B cell (primary cell): ENCODE measurements around the gene MOV10L1. TPM values are rescaled to one million over a fixed set of nuclear protein-coding genes. Genes with fewer than 3 reads are reported as not detected.

Experiments
- ATAC-seq: fragments of 200-7000 bp; cut with Tn5 transposase; one replicate; pipeline ENCODE4 v1.10.0; 2021; ENCODE audit warnings: low read depth, mild to moderate bottlenecking, moderate number of reproducible peaks, moderate library complexity
- CTCF ChIA-PET: fragments of 350-600 bp; sonication (Branson Sonifier 250); formaldehyde crosslinking; loops from one replicate; lab custom pipeline; 2021; ENCODE audit warnings: antibody characterized with exemption, inconsistent platforms; lab: Charles Lee
- POLR2A ChIA-PET: fragments of 350-600 bp; sonication (Branson Sonifier 250); formaldehyde crosslinking; loops from one replicate; lab custom pipeline; 2021; ENCODE audit warnings: antibody characterized with exemption; lab: Charles Lee
- DNase-seq: peaks from one replicate; pipeline ENCODE4 v3.0.0; 2013
- H2AFZ ChIP-seq: 2 replicates; pipeline ENCODE4 v1.6.1; 2012; ENCODE audit warnings: mild to moderate bottlenecking, low read depth, low read length; ENCODE audit not compliant: insufficient read depth, poor library complexity, severe bottlenecking
- H3K27ac ChIP-seq, 2 donors: 1 replicate in 1 of 2; 2 replicates in 1 of 2; pipeline ENCODE4 v1.5.1; 2012 to 2013; ENCODE audit warnings: low read length in 2 of 2, mild to moderate bottlenecking in 2 of 2, moderate library complexity in 1 of 2
- H3K27me3 ChIP-seq, 4 experiments: fragments of 200-600 bp in 1 of 4; sonication (generic) in 1 of 4; replicated peaks in 1 of 4; 1 replicate in 2 of 4; 2 replicates in 2 of 4; pipeline versions ENCODE4 v1.6.1 to v1.7.0; 2013 to 2016; ENCODE audit warnings: low read length in 3 of 4, mild to moderate bottlenecking in 2 of 4, mixed read lengths in 1 of 4, moderate library complexity in 1 of 4; ENCODE audit not compliant: insufficient read depth in 4 of 4, control insufficient read depth in 3 of 4; ENCODE audit errors: control extremely low read depth in 1 of 4
- H3K36me3 ChIP-seq, 2 experiments: replicated peaks in 1 of 2; 1 replicate in 1 of 2; 2 replicates in 1 of 2; pipeline versions ENCODE4 v1.6.1 to v1.7.1; 2013; ENCODE audit warnings: low read length in 1 of 2; ENCODE audit not compliant: insufficient read depth in 2 of 2, control insufficient read depth in 1 of 2; ENCODE audit errors: control extremely low read depth in 1 of 2, extremely low read depth in 1 of 2
- H3K4me1 ChIP-seq, 2 donors: fragments of 200-600 bp in 1 of 2; sonication (generic) in 1 of 2; 1 replicate in 1 of 2; 2 replicates in 1 of 2; pipeline versions ENCODE4 v1.5.1 to v1.6.1; 2013 to 2017; ENCODE audit warnings: low read length in 2 of 2; ENCODE audit not compliant: control insufficient read depth in 2 of 2, insufficient read depth in 2 of 2
- H3K4me2 ChIP-seq: replicated peaks from 2 replicates; pipeline ENCODE3; 2012; ENCODE audit warnings: mild to moderate bottlenecking, low read depth, low read length; ENCODE audit not compliant: poor library complexity, severe bottlenecking
- H3K4me3 ChIP-seq, 5 experiments: fragments of 200-600 bp in 1 of 5; sonication (generic) in 1 of 5; 1 replicate in 3 of 5; 2 replicates in 2 of 5; pipeline versions ENCODE4 v1.5.1 to v1.7.0; 2011 to 2016; ENCODE audit warnings: low read length in 4 of 5, mild to moderate bottlenecking in 4 of 5, low read depth in 2 of 5, control low read depth in 1 of 5, moderate library complexity in 1 of 5; ENCODE audit not compliant: insufficient read depth in 1 of 5; ENCODE audit errors: control extremely low read depth in 1 of 5, extremely low read depth in 1 of 5
- H3K79me2 ChIP-seq: fragments of 200-600 bp; sonication (generic); one replicate; pipeline ENCODE4 v1.6.0; 2016; ENCODE audit warnings: low read length; ENCODE audit not compliant: control insufficient read depth, insufficient read depth
- H3K9ac ChIP-seq: fragments of 200-600 bp; sonication (generic); 2 replicates; pipeline ENCODE4 v1.6.1; 2017; ENCODE audit warnings: mild to moderate bottlenecking, low read length, moderate library complexity
- H3K9me3 ChIP-seq, 3 donors: one replicate each; pipeline versions ENCODE4 v1.6.1 to v1.7.1; 2013; ENCODE audit warnings: low read length in 2 of 3; ENCODE audit not compliant: control insufficient read depth in 2 of 3, insufficient read depth in 1 of 3; ENCODE audit errors: control extremely low read depth in 1 of 3
- H4K20me1 ChIP-seq: 2 replicates; pipeline ENCODE4 v1.6.0; 2012; ENCODE audit warnings: mild to moderate bottlenecking, low read length; ENCODE audit not compliant: insufficient read depth, control insufficient read depth, poor library complexity, severe bottlenecking
- H3K27ac Mint-ChIP-seq: one replicate; pipeline ENCODE4 v1.8.0; 2021; ENCODE audit warnings: mixed read lengths
- H3K27me3 Mint-ChIP-seq: one replicate; pipeline ENCODE4 v1.8.0; 2021; ENCODE audit warnings: mixed read lengths
- H3K4me1 Mint-ChIP-seq: one replicate; pipeline ENCODE4 v1.8.0; 2021; ENCODE audit warnings: mixed read lengths
- H3K4me3 Mint-ChIP-seq: one replicate; pipeline ENCODE4 v1.8.0; 2021; ENCODE audit warnings: mixed read lengths
- H3K9me3 Mint-ChIP-seq: one replicate; pipeline ENCODE4 v1.8.0; 2022; ENCODE audit warnings: mixed read lengths; ENCODE audit not compliant: insufficient read depth
- CTCF ChIP-seq: fragments of 200-600 bp; IDR thresholded peaks from one replicate; pipeline ENCODE4 v1.8.0; 2022; ENCODE audit warnings: antibody characterized with exemption, mild to moderate bottlenecking
- EZH2 ChIP-seq: IDR thresholded peaks from 2 replicates; pipeline ENCODE4 v1.6.1; 2012; ENCODE audit warnings: borderline replicate concordance, low read depth, mild to moderate bottlenecking, moderate library complexity, low read length; ENCODE audit not compliant: insufficient read depth, poor library complexity, severe bottlenecking
- WGBS: methylation state at CpG from one replicate; pipeline ENCODE4 v1.1.5; 2013; ENCODE audit warnings: missing lambda C conversion rate; ENCODE audit not compliant: insufficient coverage; 5-methylcytosine and 5-hydroxymethylcytosine counted together
- intact Hi-C: fragments of 100-400 bp; cut with micrococcal nuclease; formaldehyde crosslinking; loops from one replicate; pipeline ENCODE4 v1.10.0; 2022
- polyA plus RNA-seq: library from polyadenylated mRNA; depleted of rRNA; stranded (reverse); fragments of >200 nt; gene quantifications from 2 replicates; pipeline ENCODE4 v1.2.3, GENCODE V29; 2012
- total RNA-seq, 2 donors: library from RNA; stranded (reverse); fragments of 120-200 nt in 1 of 2; gene quantifications; 1 replicate in 1 of 2; 2 replicates in 1 of 2; pipeline versions ENCODE4 v1.2.3 to v1.2.4, GENCODE V29; 2013 to 2022

MOV10L1 gene
- total and polyA plus RNA-seq, 2 donors (not counting 1 experiment from before 2014, with no cell fraction given) = not detected

GRCh38 chr22:50207383-50208140 lies 117.8 kb downstream of the MOV10L1 start:
- ATAC-seq (peak; percentile 86), DNase-seq (peak; percentile 68)
- Histone ChIP-seq H3K27ac (no peak overlapping the region), H4K20me1 (peaks cover 65% of the 10 kb centered on the region), H3K9ac (no peak overlapping the region), H3K4me2 (peak overlapping the region; percentile 26), H3K79me2 (peaks cover 44% of the 10 kb centered on the region), H2AFZ (no peak overlapping the region), H3K27me3 (no peaks in the 10 kb centered on the region), H3K4me1 (peaks cover 15 to 26% of the 10 kb centered on the region in 2 donors), H3K9me3 (no peaks in the 10 kb centered on the region), H3K36me3 (peaks cover 8 to 45% of the 10 kb centered on the region in 2 experiments), H3K4me3 (no peak overlapping the region)
- intact Hi-C loops = loop anchor here (5.0 to 10.0 kb wide), 2 partner anchors 280 to 443 kb away; no protein-coding TSS in a partner anchor
- Mint-ChIP-seq H3K4me3 (peak overlapping the region; percentile 49), H3K27ac (peak overlapping the region; percentile 80), H3K9me3 (no peaks in the 10 kb centered on the region), H3K27me3 (no peaks in the 10 kb centered on the region), H3K4me1 (peaks cover 41% of the 10 kb centered on the region)
- WGBS = 16% methylated on average over 22 of the region's 23 CpGs
- ChIA-PET POLR2A (interaction anchor here (4.5 kb wide), 1 partner anchor 17 kb away, joined by 43 read pairs; no protein-coding TSS in a partner anchor), CTCF (interaction anchor here (0.7 to 5.2 kb wide), 10 partner anchors 16 to 277 kb away, joined by 3 to 75 read pairs (median 3); partner anchors contain the start of genes HDAC10 and PANX2)
- no peak for TF ChIP-seq EZH2
- no peak for TF ChIP-seq CTCF
